ENCODE results near the gene B3GAT2. TPM values are rescaled to one million over a fixed set of nuclear protein-coding genes. Genes with fewer than 3 reads are reported as not detected.

Gene B3GAT2
- total RNA-seq, 2 donors from 2014 or later: not detected

- DNase-seq (no peak), ATAC-seq (no peak)
- intact Hi-C loops (cut with DNase I, micrococcal nuclease): no loop called here
Observed at GRCh38 chr6:70903665-70904452, 53.0 kb downstream of the B3GAT2 start.

GRCh38 chr6:70901324-70901723 lies 55.5 kb downstream of the B3GAT2 start:
- intact Hi-C loops (cut with DNase I, micrococcal nuclease): no loop called here
- DNase-seq (no peak), ATAC-seq (no peak)

- ATAC-seq (no peak), DNase-seq (no peak)
- intact Hi-C loops (cut with DNase I, micrococcal nuclease): no loop called here
Observed at GRCh38 chr6:70900047-70900446, 56.8 kb downstream of the B3GAT2 start.

- DNase-seq (no peak), ATAC-seq (no peak)
- intact Hi-C loops (cut with DNase I, micrococcal nuclease): no loop called here
Observed at GRCh38 chr6:70894001-70894400, 62.9 kb downstream of the B3GAT2 start.

- ATAC-seq: no peak
- intact Hi-C loops (cut with DNase I, micrococcal nuclease): no loop called here
- no peak for DNase-seq
Observed at GRCh38 chr6:70889270-70889669, 67.6 kb downstream of the B3GAT2 start.

- intact Hi-C loops (cut with DNase I, micrococcal nuclease): no loop called here
- ATAC-seq (peak; percentile 96), DNase-seq (peak in 1 of 2 donors; percentile 16)
Observed at GRCh38 chr6:70886661-70887060, 70.2 kb downstream of the B3GAT2 start.

GRCh38 chr6:70886071-70886470 lies 70.8 kb downstream of the B3GAT2 start:
- no peak for DNase-seq
- intact Hi-C loops (cut with DNase I, micrococcal nuclease): no loop called here
- no peak for ATAC-seq

- DNase-seq (peak in 1 of 2 donors; percentile 43), ATAC-seq (peak; percentile 65)
- intact Hi-C loops (cut with DNase I, micrococcal nuclease): loop anchor here in 1 of 2 donors (2.0 kb wide), 1 partner anchor 178 kb away; no protein-coding TSS in a partner anchor
Observed at GRCh38 chr6:70884074-70884983, 72.5 kb downstream of the B3GAT2 start.

GRCh38 chr6:70879496-70879895 lies 77.4 kb downstream of the B3GAT2 start:
- ATAC-seq (no peak), DNase-seq (no peak)
- intact Hi-C loops (cut with DNase I, micrococcal nuclease): no loop called here

- DNase-seq (no peak), ATAC-seq (no peak)
- intact Hi-C loops (cut with DNase I, micrococcal nuclease): no loop called here
Observed at GRCh38 chr6:70874181-70874913, 82.5 kb downstream of the B3GAT2 start.

- no peak for DNase-seq
- intact Hi-C loops (cut with DNase I, micrococcal nuclease): no loop called here
- no peak for ATAC-seq
Observed at GRCh38 chr6:70872469-70872868, 84.4 kb downstream of the B3GAT2 start.

GRCh38 chr6:70864401-70864800 lies 92.5 kb downstream of the B3GAT2 start:
- intact Hi-C loops (cut with DNase I, micrococcal nuclease): no loop called here
- DNase-seq (no peak), ATAC-seq (no peak)

GRCh38 chr6:70863343-70863742 lies 93.5 kb downstream of the B3GAT2 start:
- DNase-seq: no peak
- ATAC-seq: no peak
- intact Hi-C loops (cut with DNase I, micrococcal nuclease): no loop called here

- intact Hi-C loops (cut with DNase I, micrococcal nuclease): no loop called here
- peak; percentile 78 for ATAC-seq
- DNase-seq: no peak
Observed at GRCh38 chr6:70860920-70861319, 95.9 kb downstream of the B3GAT2 start.

GRCh38 chr6:70860045-70860444 lies 96.8 kb downstream of the B3GAT2 start:
- DNase-seq: no peak
- intact Hi-C loops (cut with DNase I, micrococcal nuclease): no loop called here
- ATAC-seq: no peak

- no peak for ATAC-seq
- DNase-seq: no peak
- intact Hi-C loops (cut with DNase I, micrococcal nuclease): no loop called here
Observed at GRCh38 chr6:70857387-70858077, 99.3 kb downstream of the B3GAT2 start.

GRCh38 chr6:70852667-70853246 lies 104.1 kb downstream of the B3GAT2 start:
- ATAC-seq (no peak), DNase-seq (no peak)
- intact Hi-C loops (cut with DNase I, micrococcal nuclease): no loop called here

- intact Hi-C loops (cut with DNase I, micrococcal nuclease): no loop called here
- ATAC-seq: no peak
- DNase-seq: no peak
Observed at GRCh38 chr6:70849348-70850069, 107.4 kb downstream of the B3GAT2 start.

Measured in left colon (tissue), 2 donors.